Spleen (tissue), 11 donors: ENCODE measurements around the gene CHD9. TPM values are rescaled to one million over a fixed set of nuclear protein-coding genes. Genes with fewer than 3 reads are reported as not detected.

ENCODE experiments used
- polyA plus RNA-seq, 3 donors: library from polyadenylated mRNA; stranded (reverse); fragments of 200-250 nt; gene quantifications; one replicate each; pipeline ENCODE4 v1.2.1, GENCODE V29; 2013
- small RNA-seq, 4 donors: library from RNA; depleted of rRNA; stranded (forward); fragments of <200 nt; gene quantifications; one replicate each; pipeline ENCODE3, GENCODE V24; 2016
- total RNA-seq, 7 donors: library from RNA; depleted of rRNA in 3 of 7; stranded (reverse); fragments of >200 nt in 3 of 7; fragmentation: NEBNext Ultra II Directional in 4 of 7; extraction: Animal tissue kit (Norgen Biotek cat#: 25700) in 4 of 7; gene quantifications; one replicate each; pipeline versions ENCODE4 v1.1.0 to v1.2.1, GENCODE V29; 2016 to 2021
- donor health status: healthy with polysubstance abuse.
- donor health status: DM: no; HTN: no; CAD: no; lungs with moderate emphysema.
- donor health status: DM: no; HTN: no; CAD: no.
- donor health status: Bipolar disorder and iron deficiency.
- donor health status: healthy.
- donor health status: DM: no; HTN: no; CAD: no.
- donor health status: DM: yes; HTN: yes; CAD: no.

CHD9 gene
- total and polyA plus RNA-seq, 10 donors: 16.7 to 93.3 (median 76.0) TPM

Small RNA genes lying within 50 kb of the gene (small RNA-seq; reads per million reads assigned to genes)
- gene RF01210 (0 reads per million in 4 donors), gene RNA5SP427 (0 reads per million in 4 donors)

Other genes with a start within 250 kb of the CHD9 start
- under 1 TPM in 1 of 7 donors, not detected in 6; 0.27 TPM for gene CHD9NB, start 2.1 kb upstream of the CHD9 start, total RNA-seq
- gene CHD9NB, start 2.1 kb upstream of the CHD9 start, polyA plus RNA-seq: under 1 TPM in 1 of 3 donors, not detected in 2; 0.10 TPM